ENCODE data around the gene IL21R.

GRCh38 chr16:27452569-27453493 is 50.9 kb downstream of the IL21R start:
- TF ChIP-seq CTCF (IDR thresholded peaks at IDR 0.05) = no peak
- TF ChIP-seq POLR2A (IDR thresholded peaks at IDR 0.05) = no peak
